ENCODE results near the gene R3HDM2. TPM values are rescaled to one million over a fixed set of nuclear protein-coding genes. Genes with fewer than 3 reads are reported as not detected.

The R3HDM2 gene
- total and polyA plus RNA-seq, 2 donors (not counting 1 experiment from before 2014, with no cell fraction given) = 21.3 to 22.8 TPM

- no peak for DNase-seq (ENCODE audit: low read depth in 2 of 2)
- H3K27ac ChIP-seq (ENCODE audit: insufficient read depth, low read length) = no peak overlapping the region
- no peak for TF ChIP-seq EZH2 (IDR thresholded peaks at IDR 0.05; ENCODE audit: low read length, missing control alignments)
- H3K27me3 ChIP-seq (ENCODE audit: control insufficient read depth, insufficient read depth, low read length) = peaks cover 16% of the 10 kb centered on the region
- no peak overlapping the region for H2AFZ ChIP-seq (ENCODE audit: low read length)
- H3K9ac ChIP-seq (ENCODE audit: insufficient read depth, low read length) = no peak overlapping the region
- no peak overlapping the region for H3K4me2 ChIP-seq (ENCODE audit: extremely low read depth, insufficient read depth, low read length)
- H3K9me3 ChIP-seq (ENCODE audit: control insufficient read depth, insufficient read depth, low read depth, low read length) = no peaks in the 10 kb centered on the region
- no peaks in the 10 kb centered on the region for H3K79me2 ChIP-seq (ENCODE audit: control insufficient read depth, insufficient read depth, low read length)
- H3K4me3 ChIP-seq (replicated peaks in 1 of 4; ENCODE audit: control extremely low read depth in 1 of 4, insufficient read depth in 1 of 4, low read depth in 3 of 4, low read length in 4 of 4) = peak overlapping the region in 2 of 4 experiments; percentile 73 to 77
- no peaks in the 10 kb centered on the region for H3K36me3 ChIP-seq (ENCODE audit: control insufficient read depth, insufficient read depth, low read length)
- peaks cover 27% of the 10 kb centered on the region for H3K4me1 ChIP-seq (ENCODE audit: control insufficient read depth, extremely low read depth, insufficient read depth, low read length)
- H4K20me1 ChIP-seq (ENCODE audit: control insufficient read depth, extremely low read depth, insufficient read depth, low read length) = no peaks in the 10 kb centered on the region
Measured at GRCh38 chr12:57241402-57242310, 189.2 kb downstream of the R3HDM2 start.

GRCh38 chr12:57240926-57241401 lies 189.9 kb downstream of the R3HDM2 start:
- H3K36me3 ChIP-seq (ENCODE audit: control insufficient read depth, insufficient read depth, low read length) = no peaks in the 10 kb centered on the region
- H3K27me3 ChIP-seq (ENCODE audit: control insufficient read depth, insufficient read depth, low read length) = peaks cover 16% of the 10 kb centered on the region
- peak in 1 of 2 donors; percentile 33 for DNase-seq (ENCODE audit: low read depth in 2 of 2)
- no peak overlapping the region for H3K27ac ChIP-seq (ENCODE audit: insufficient read depth, low read length)
- H3K9me3 ChIP-seq (ENCODE audit: control insufficient read depth, insufficient read depth, low read depth, low read length) = no peaks in the 10 kb centered on the region
- H3K4me1 ChIP-seq (ENCODE audit: control insufficient read depth, extremely low read depth, insufficient read depth, low read length) = peaks cover 28% of the 10 kb centered on the region
- H2AFZ ChIP-seq (ENCODE audit: low read length) = no peak overlapping the region
- H3K4me3 ChIP-seq (replicated peaks in 1 of 4; ENCODE audit: control extremely low read depth in 1 of 4, insufficient read depth in 1 of 4, low read depth in 3 of 4, low read length in 4 of 4) = peak overlapping the region; percentile 33 to 77 (median 64)
- no peaks in the 10 kb centered on the region for H3K79me2 ChIP-seq (ENCODE audit: control insufficient read depth, insufficient read depth, low read length)
- H3K4me2 ChIP-seq (ENCODE audit: extremely low read depth, insufficient read depth, low read length) = peak overlapping the region; percentile 94
- H3K9ac ChIP-seq (ENCODE audit: insufficient read depth, low read length) = no peak overlapping the region
- H4K20me1 ChIP-seq (ENCODE audit: control insufficient read depth, extremely low read depth, insufficient read depth, low read length) = no peaks in the 10 kb centered on the region
- TF ChIP-seq CTCF (conservative IDR thresholded peaks at IDR 0.05 in 1 of 2, IDR thresholded peaks at IDR 0.05 in 1 of 2; ENCODE audit: low read depth in 1 of 2, low read length in 2 of 2) (peak in 1 of 2 donors; percentile 10), EZH2 (IDR thresholded peaks at IDR 0.05; ENCODE audit: low read length, missing control alignments) (peak; percentile 54)

- peak; percentile 40 to 60 for DNase-seq (ENCODE audit: low read depth in 2 of 2)
- H3K4me1 ChIP-seq (ENCODE audit: control insufficient read depth, extremely low read depth, insufficient read depth, low read length) = peaks cover 31% of the 10 kb centered on the region
- H3K4me2 ChIP-seq (ENCODE audit: extremely low read depth, insufficient read depth, low read length) = peak overlapping the region; percentile 94
- H2AFZ ChIP-seq (ENCODE audit: low read length) = no peak overlapping the region
- peak overlapping the region; percentile 1 for H3K27ac ChIP-seq (ENCODE audit: insufficient read depth, low read length)
- TF ChIP-seq CTCF (conservative IDR thresholded peaks at IDR 0.05 in 1 of 2, IDR thresholded peaks at IDR 0.05 in 1 of 2; ENCODE audit: low read depth in 1 of 2, low read length in 2 of 2) (no peak), EZH2 (IDR thresholded peaks at IDR 0.05; ENCODE audit: low read length, missing control alignments) (no peak)
- no peaks in the 10 kb centered on the region for H4K20me1 ChIP-seq (ENCODE audit: control insufficient read depth, extremely low read depth, insufficient read depth, low read length)
- peaks cover 16% of the 10 kb centered on the region for H3K27me3 ChIP-seq (ENCODE audit: control insufficient read depth, insufficient read depth, low read length)
- no peaks in the 10 kb centered on the region for H3K9me3 ChIP-seq (ENCODE audit: control insufficient read depth, insufficient read depth, low read depth, low read length)
- H3K4me3 ChIP-seq (replicated peaks in 1 of 4; ENCODE audit: control extremely low read depth in 1 of 4, insufficient read depth in 1 of 4, low read depth in 3 of 4, low read length in 4 of 4) = peak overlapping the region; percentile 33 to 77 (median 64)
- H3K36me3 ChIP-seq (ENCODE audit: control insufficient read depth, insufficient read depth, low read length) = no peaks in the 10 kb centered on the region
- no peaks in the 10 kb centered on the region for H3K79me2 ChIP-seq (ENCODE audit: control insufficient read depth, insufficient read depth, low read length)
- peak overlapping the region; percentile 60 for H3K9ac ChIP-seq (ENCODE audit: insufficient read depth, low read length)
Measured at GRCh38 chr12:57240066-57240921, 190.5 kb downstream of the R3HDM2 start.

All from fibroblast of lung (primary cell).